CD4-positive, alpha-beta memory T cell (primary cell): ENCODE data around the gene MASP1. TPM values are rescaled to one million over a fixed set of nuclear protein-coding genes. Genes with fewer than 3 reads are reported as not detected.

ENCODE experiments used
- polyA plus RNA-seq, 2 donors: library from polyadenylated mRNA; unstranded; fragments of 300-500 nt; fragmentation: Illumina TruSeq; gene quantifications; one replicate each; pipeline ENCODE4 v1.2.3, GENCODE V29; 2021
- total RNA-seq, 2 experiments: library from RNA; stranded (reverse); gene quantifications; one replicate each; pipeline ENCODE4 v1.2.3, GENCODE V29; 2021

The MASP1 gene
- total and polyA plus RNA-seq, 4 experiments from 2014 or later: not detected

Other genes with a start within 250 kb of the MASP1 start
- 1 to 10 TPM; 2.6 to 3.6 TPM for gene RPL39L, start 152.2 kb downstream of the MASP1 start, total RNA-seq
- gene RPL39L, start 152.2 kb downstream of the MASP1 start, polyA plus RNA-seq: 10 to 100 TPM in 1 of 2 donors, 1 to 10 TPM in 1; 7.2 to 15.7 TPM
- gene RTP1, start 94.3 kb downstream of the MASP1 start, total RNA-seq: not detected
- not detected for gene RTP1, start 94.3 kb downstream of the MASP1 start, polyA plus RNA-seq
- gene RTP4, start 76.6 kb upstream of the MASP1 start, total RNA-seq: 1 to 10 TPM; 7.5 to 8.8 TPM
- 10 to 100 TPM in 1 of 2 donors, 1 to 10 TPM in 1; 3.5 to 13.5 TPM for gene RTP4, start 76.6 kb upstream of the MASP1 start, polyA plus RNA-seq